ENCODE data around the gene TREX2. TPM values are rescaled to one million over a fixed set of nuclear protein-coding genes. Genes with fewer than 3 reads are reported as not detected.

The TREX2 gene
- total RNA-seq, 1 experiment from 2014 or later: 2.9 TPM

GRCh38 chrX:153410373-153410772 is 35.5 kb downstream of the TREX2 start:
- RAD21 ChIA-PET (ENCODE audit: low non-redundant PET in 1 of 2, low total read pairs in 2 of 2, uncharacterized antibody in 2 of 2, unreplicated experiment in 2 of 2): no interaction called here
- no peak for ATAC-seq

More at GRCh38 chrX:153410373-153410772, 35.5 kb downstream of the TREX2 start:
- H3K4me1 ChIP-seq (ENCODE audit: control insufficient read depth in 1 of 2, insufficient read depth in 2 of 2, low read length in 2 of 2): no peaks in the 10 kb centered on the region
- H4K20me1 ChIP-seq (ENCODE audit: insufficient read depth): no peaks in the 10 kb centered on the region
- no peak overlapping the region for H2AFZ ChIP-seq (ENCODE audit: low read depth, low read length, poor library complexity, severe bottlenecking)
- H3K36me3 ChIP-seq (ENCODE audit: control insufficient read depth in 1 of 2, insufficient read depth in 2 of 2, low read length in 2 of 2): no peaks in the 10 kb centered on the region
- no peak overlapping the region for H3K9ac ChIP-seq (ENCODE audit: low read length)
- H3K4me2 ChIP-seq (ENCODE audit: low read length): no peak overlapping the region
- no peaks in the 10 kb centered on the region for H3K27me3 ChIP-seq (ENCODE audit: insufficient read depth, low read length)
- TF ChIP-seq ZNF274 (IDR thresholded peaks at IDR 0.05; ENCODE audit: low read depth, low read length) (no peak), EGR1 (IDR thresholded peaks at IDR 0.05; ENCODE audit: low read depth) (no peak), SRF (IDR thresholded peaks at IDR 0.05; ENCODE audit: low read depth) (no peak), CBX3 (IDR thresholded peaks at IDR 0.05; ENCODE audit: low read depth) (no peak), ELF1 (IDR thresholded peaks at IDR 0.05; ENCODE audit: borderline replicate concordance, low read depth) (no peak), RAD21 (IDR thresholded peaks at IDR 0.05; ENCODE audit: low read depth) (no peak), CEBPB (IDR thresholded peaks at IDR 0.05; ENCODE audit: low read depth) (no peak), SIN3A (IDR thresholded peaks at IDR 0.05; ENCODE audit: low read depth) (no peak), ZBTB33 (IDR thresholded peaks at IDR 0.05; ENCODE audit: extremely low read depth, insufficient replicate concordance, low read length) (no peak), ATF3 (IDR thresholded peaks at IDR 0.05) (no peak), JUND (IDR thresholded peaks at IDR 0.05) (no peak), REST (IDR thresholded peaks at IDR 0.05; ENCODE audit: low read depth) (no peak)
- ChIA-PET CTCF (no interaction called here), POLR2A (no interaction called here)
- BruUV-seq (replicated peaks): no TSS peak
- no peaks in the 10 kb centered on the region for H3K9me3 ChIP-seq (ENCODE audit: control insufficient read depth in 1 of 2, insufficient read depth in 1 of 2, low read depth in 1 of 2, low read length in 2 of 2)
- no peak overlapping the region for H3K4me3 ChIP-seq (replicated peaks in 1 of 2; ENCODE audit: low read depth in 1 of 2, low read length in 2 of 2)
- no peak overlapping the region for H3K27ac ChIP-seq (ENCODE audit: low read depth, low read length)
- intact Hi-C loops (cut with micrococcal nuclease): no loop called here
- DNase-seq (ENCODE audit: low read depth, low spot score): no peak
- no peaks in the 10 kb centered on the region for H3K9me2 ChIP-seq (ENCODE audit: insufficient read depth)
- H3K79me2 ChIP-seq (ENCODE audit: insufficient read depth, low read length): no peaks in the 10 kb centered on the region
